Transverse colon (tissue), 4 donors: ENCODE measurements around the gene UQCC5.

Experiments
- CTCF ChIP-seq, 5 experiments: fragments of 200-600 bp in 3 of 5; fragments of 450-650 bp in 2 of 5; sonication (generic) in 3 of 5; IDR thresholded peaks; 1 replicate in 2 of 5; 2 replicates in 3 of 5; pipeline ENCODE4 v1.5.1; 2016 to 2017; ENCODE audit warnings: antibody characterized with exemption in 5 of 5, inconsistent platforms in 3 of 5, mild to moderate bottlenecking in 2 of 5, moderate library complexity in 1 of 5
- POLR2A ChIP-seq: fragments of 450-650 bp; IDR thresholded peaks from one replicate; pipeline ENCODE4 v1.6.1; 2016; ENCODE audit warnings: antibody characterized with exemption, mild to moderate bottlenecking, moderate library complexity
- POLR2AphosphoS5 ChIP-seq, 3 donors: sonication (generic); formaldehyde crosslinking; IDR thresholded peaks; one replicate each; pipeline ENCODE4 v1.6.1; 2016; ENCODE audit warnings: antibody characterized with exemption in 3 of 3

GRCh38 chr3:52527732-52528585 is 8.4 kb upstream of the UQCC5 start:
- no peak for TF ChIP-seq CTCF (IDR thresholded peaks at IDR 0.05)
- TF ChIP-seq POLR2A: no peak
- no peak for TF ChIP-seq POLR2AphosphoS5 (IDR thresholded peaks at IDR 0.05)
